22Rv1 (cell line): ENCODE results near the gene NFIX.

Experiments used
- ZFX ChIP-seq: fragments of 450-650 bp; IDR thresholded peaks from 2 replicates; pipeline ENCODE4 v1.6.1; 2017; ENCODE audit warnings: antibody characterized with exemption, borderline replicate concordance
- TF ChIP-seq, protein P1 (sequence below): fragments of 450-650 bp; IDR thresholded peaks from 2 replicates; pipeline ENCODE4 v1.5.1; 2017; ENCODE audit warnings: mild to moderate bottlenecking

DNA sequence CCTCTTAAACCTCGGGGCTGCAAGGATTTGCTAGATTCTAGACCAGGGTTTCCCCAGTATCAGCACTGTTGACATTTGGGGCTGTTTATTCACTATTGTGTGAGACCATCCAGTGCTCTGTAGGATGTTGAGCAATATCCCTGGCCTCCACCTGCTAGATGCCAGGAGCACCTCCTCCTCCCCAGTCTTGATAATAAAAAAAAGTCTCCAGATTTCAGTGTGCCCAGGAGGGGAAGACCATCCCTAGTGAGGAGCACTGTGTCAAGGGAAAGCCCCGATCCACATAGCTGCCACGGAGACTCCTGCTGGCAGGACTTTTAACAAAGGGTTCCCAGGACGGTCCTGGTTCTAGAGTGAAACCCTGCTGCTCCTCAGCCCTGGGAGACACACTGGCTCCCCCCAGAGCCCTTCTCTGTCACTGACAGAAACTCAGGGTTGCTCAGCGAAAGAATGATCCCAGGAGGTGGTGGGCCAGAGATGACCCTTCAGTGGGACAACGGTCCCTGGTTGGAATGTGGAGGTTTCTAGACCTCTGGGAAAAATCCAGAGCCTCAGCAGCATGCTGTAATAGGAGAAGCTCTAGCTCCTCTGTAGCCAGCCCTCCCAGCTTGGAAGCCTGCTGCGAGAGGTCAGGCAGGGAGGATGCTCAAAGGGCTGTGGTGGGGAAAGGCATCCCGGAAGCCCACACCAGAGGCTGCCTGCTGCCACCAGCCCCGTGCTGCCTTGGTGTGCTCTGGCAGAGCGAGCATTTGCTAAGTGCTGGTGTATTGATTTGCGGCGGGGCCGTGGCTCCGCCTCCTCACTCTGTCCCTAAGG lies 87.1 kb downstream of the NFIX start:
- TF ChIP-seq, protein P1, sequence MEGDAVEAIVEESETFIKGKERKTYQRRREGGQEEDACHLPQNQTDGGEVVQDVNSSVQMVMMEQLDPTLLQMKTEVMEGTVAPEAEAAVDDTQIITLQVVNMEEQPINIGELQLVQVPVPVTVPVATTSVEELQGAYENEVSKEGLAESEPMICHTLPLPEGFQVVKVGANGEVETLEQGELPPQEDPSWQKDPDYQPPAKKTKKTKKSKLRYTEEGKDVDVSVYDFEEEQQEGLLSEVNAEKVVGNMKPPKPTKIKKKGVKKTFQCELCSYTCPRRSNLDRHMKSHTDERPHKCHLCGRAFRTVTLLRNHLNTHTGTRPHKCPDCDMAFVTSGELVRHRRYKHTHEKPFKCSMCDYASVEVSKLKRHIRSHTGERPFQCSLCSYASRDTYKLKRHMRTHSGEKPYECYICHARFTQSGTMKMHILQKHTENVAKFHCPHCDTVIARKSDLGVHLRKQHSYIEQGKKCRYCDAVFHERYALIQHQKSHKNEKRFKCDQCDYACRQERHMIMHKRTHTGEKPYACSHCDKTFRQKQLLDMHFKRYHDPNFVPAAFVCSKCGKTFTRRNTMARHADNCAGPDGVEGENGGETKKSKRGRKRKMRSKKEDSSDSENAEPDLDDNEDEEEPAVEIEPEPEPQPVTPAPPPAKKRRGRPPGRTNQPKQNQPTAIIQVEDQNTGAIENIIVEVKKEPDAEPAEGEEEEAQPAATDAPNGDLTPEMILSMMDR, result no peak; the same call in 1 of the 2 replicates
- TF ChIP-seq ZFX, result no peak
